SU-DHL-6 (cell line): ENCODE data around the gene ADGRE3.
A peak's percentile ranks its signal among the peaks of the same experiment; 100 is the strongest.

Experiments used
- H2AFZ ChIP-seq: fragments of 200-600 bp; sonication (generic); 2 replicates; pipeline ENCODE4 v1.6.1; 2014; ENCODE audit warnings: low read depth, mild to moderate bottlenecking, moderate library complexity, mixed read lengths, antibody characterized with exemption, low read length; ENCODE audit not compliant: severe bottlenecking
- H3F3A ChIP-seq: fragments of 200-600 bp; shearing (Covaris generic); 2 replicates; pipeline ENCODE4 v1.6.0; 2016; ENCODE audit warnings: antibody characterized with exemption, mild to moderate bottlenecking; ENCODE audit not compliant: insufficient read depth
- H3K27ac ChIP-seq: fragments of 200-600 bp; sonication (generic); 2 replicates; pipeline ENCODE4 v1.5.1; 2016; ENCODE audit warnings: low read depth, mild to moderate bottlenecking, low read length, moderate library complexity, mixed read lengths
- H3K27me3 ChIP-seq: fragments of 200-600 bp; sonication (generic), shearing (Covaris generic); 2 replicates; pipeline ENCODE4 v1.6.0; 2014; ENCODE audit warnings: mild to moderate bottlenecking, low read length
- H3K36me3 ChIP-seq: fragments of 200-600 bp; sonication (generic); 2 replicates; pipeline ENCODE4 v1.6.1; 2014; ENCODE audit warnings: mild to moderate bottlenecking, low read length, mixed read lengths
- H3K4me2 ChIP-seq: fragments of 300-600, 200-600 bp; shearing (Covaris generic), sonication (generic); 2 replicates; pipeline ENCODE4 v1.6.0; 2014; ENCODE audit warnings: low read length, low read depth, mild to moderate bottlenecking; ENCODE audit not compliant: poor library complexity, severe bottlenecking
- H3K4me3 ChIP-seq: fragments of 200-600 bp; sonication (generic); 2 replicates; pipeline ENCODE4 v1.5.1; 2014; ENCODE audit warnings: antibody characterized with exemption, low read length, mild to moderate bottlenecking, mixed read lengths; ENCODE audit not compliant: insufficient read depth, poor library complexity, severe bottlenecking
- H3K79me2 ChIP-seq: fragments of 200-600 bp; sonication (generic); 2 replicates; pipeline ENCODE4 v1.6.1; 2014; ENCODE audit warnings: mild to moderate bottlenecking, low read length, moderate library complexity; ENCODE audit not compliant: insufficient read depth
- H3K9ac ChIP-seq: fragments of 200-600 bp; sonication (generic); 2 replicates; pipeline ENCODE4 v1.7.0; 2014; ENCODE audit warnings: mild to moderate bottlenecking, low read length
- H3K9me2 ChIP-seq: fragments of 200-600 bp; sonication (generic); replicated peaks from 2 replicates; pipeline ENCODE4 v1.6.1; 2014; ENCODE audit warnings: low read length; ENCODE audit not compliant: insufficient read depth
- H3K9me3 ChIP-seq: fragments of 200-600 bp; sonication (generic); 2 replicates; pipeline ENCODE4 v1.6.1; 2014; ENCODE audit warnings: low read length, mixed read lengths; ENCODE audit not compliant: insufficient read depth
- H4K20me1 ChIP-seq: fragments of 200-600 bp; sonication (generic); 2 replicates; pipeline ENCODE4 v1.6.1; 2014; ENCODE audit warnings: low read depth, mild to moderate bottlenecking, antibody characterized with exemption, low read length, moderate library complexity, mixed read lengths
- EZH2phosphoT487 ChIP-seq: fragments of 200-600 bp; sonication (generic), shearing (Covaris generic); conservative IDR thresholded peaks from 2 replicates; pipeline ENCODE4 v1.6.1; 2018; ENCODE audit warnings: mild to moderate bottlenecking, antibody characterized with exemption, low read length, moderate library complexity, mixed read lengths
- TF ChIP-seq, protein P1 (sequence below): fragments of 200-600 bp; sonication (generic); IDR thresholded peaks from one replicate; pipeline ENCODE4 v1.5.1; 2017; ENCODE audit warnings: antibody characterized with exemption, mild to moderate bottlenecking, low read length, moderate library complexity; ENCODE audit not compliant: insufficient read depth, poor library complexity, severe bottlenecking

The ADGRE3 gene

DNA sequence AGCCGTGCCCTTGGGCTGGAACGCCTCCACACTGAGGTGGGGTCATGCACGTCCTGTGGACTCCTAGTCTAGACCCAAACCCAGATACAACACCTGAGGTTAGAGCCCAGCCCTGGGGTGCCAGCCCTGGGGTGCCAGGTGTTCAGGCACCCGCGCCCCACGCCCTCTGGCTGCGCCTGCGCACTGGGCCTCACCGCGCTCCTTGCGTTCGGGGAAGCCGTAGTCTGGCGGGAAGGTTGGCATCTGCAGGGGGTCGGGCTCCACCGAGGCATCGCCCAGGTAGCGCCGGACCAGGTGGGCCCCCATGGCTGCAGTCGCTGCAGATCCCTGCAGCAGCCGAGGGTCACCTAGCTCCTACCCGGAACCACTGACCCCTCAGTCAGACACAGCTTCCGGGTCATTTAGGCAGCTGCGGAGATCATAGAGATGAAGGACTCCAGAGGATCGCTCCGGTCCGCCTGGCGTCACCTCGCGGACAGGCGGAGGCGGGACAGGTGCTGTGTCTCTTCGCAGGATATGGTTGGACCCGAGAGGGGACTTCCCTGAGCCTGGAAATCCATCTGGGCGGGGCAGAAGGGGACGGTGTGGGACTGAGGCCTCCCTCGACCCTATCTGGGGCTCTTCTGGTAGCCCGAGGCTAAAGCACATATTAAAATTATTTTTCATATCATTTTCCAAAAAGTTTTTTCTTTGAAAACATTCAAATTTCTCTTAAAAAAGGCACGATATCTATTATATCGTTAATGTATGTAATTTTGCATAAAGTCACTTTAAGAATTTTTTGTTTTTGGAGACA is 102.8 kb downstream of the ADGRE3 start, which contains the start of gene NDUFB7:
Gene NDUFB7, minus strand, starts transcription at position 372 of the 796 bp plus-strand sequence. Its CDS starts 66 bp downstream, at position 306.
- Histone ChIP-seq H2AFZ (peak within 1 kb of the TSS; percentile 88), H3K4me2 (peak within 1 kb of the TSS; percentile 79), H3F3A (peaks cover 10% of the 10 kb centered on the region; the same call in 1 of the 2 replicates), H3K9me3 (no peaks in the 10 kb centered on the region), H3K4me3 (peak within 1 kb of the TSS; percentile 93), H3K36me3 (no peaks in the 10 kb centered on the region), H3K27me3 (no peaks in the 10 kb centered on the region), H3K79me2 (peaks cover 20% of the 10 kb centered on the region), H3K9me2 (no peaks in the 10 kb centered on the region), H3K9ac (peak within 1 kb of the TSS; percentile 85), H4K20me1 (no peaks in the 10 kb centered on the region), H3K27ac (peak within 1 kb of the TSS; percentile 62)
- no peak for TF ChIP-seq EZH2phosphoT487
- TF ChIP-seq, protein P1, sequence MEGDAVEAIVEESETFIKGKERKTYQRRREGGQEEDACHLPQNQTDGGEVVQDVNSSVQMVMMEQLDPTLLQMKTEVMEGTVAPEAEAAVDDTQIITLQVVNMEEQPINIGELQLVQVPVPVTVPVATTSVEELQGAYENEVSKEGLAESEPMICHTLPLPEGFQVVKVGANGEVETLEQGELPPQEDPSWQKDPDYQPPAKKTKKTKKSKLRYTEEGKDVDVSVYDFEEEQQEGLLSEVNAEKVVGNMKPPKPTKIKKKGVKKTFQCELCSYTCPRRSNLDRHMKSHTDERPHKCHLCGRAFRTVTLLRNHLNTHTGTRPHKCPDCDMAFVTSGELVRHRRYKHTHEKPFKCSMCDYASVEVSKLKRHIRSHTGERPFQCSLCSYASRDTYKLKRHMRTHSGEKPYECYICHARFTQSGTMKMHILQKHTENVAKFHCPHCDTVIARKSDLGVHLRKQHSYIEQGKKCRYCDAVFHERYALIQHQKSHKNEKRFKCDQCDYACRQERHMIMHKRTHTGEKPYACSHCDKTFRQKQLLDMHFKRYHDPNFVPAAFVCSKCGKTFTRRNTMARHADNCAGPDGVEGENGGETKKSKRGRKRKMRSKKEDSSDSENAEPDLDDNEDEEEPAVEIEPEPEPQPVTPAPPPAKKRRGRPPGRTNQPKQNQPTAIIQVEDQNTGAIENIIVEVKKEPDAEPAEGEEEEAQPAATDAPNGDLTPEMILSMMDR = peak; percentile 74

DNA sequence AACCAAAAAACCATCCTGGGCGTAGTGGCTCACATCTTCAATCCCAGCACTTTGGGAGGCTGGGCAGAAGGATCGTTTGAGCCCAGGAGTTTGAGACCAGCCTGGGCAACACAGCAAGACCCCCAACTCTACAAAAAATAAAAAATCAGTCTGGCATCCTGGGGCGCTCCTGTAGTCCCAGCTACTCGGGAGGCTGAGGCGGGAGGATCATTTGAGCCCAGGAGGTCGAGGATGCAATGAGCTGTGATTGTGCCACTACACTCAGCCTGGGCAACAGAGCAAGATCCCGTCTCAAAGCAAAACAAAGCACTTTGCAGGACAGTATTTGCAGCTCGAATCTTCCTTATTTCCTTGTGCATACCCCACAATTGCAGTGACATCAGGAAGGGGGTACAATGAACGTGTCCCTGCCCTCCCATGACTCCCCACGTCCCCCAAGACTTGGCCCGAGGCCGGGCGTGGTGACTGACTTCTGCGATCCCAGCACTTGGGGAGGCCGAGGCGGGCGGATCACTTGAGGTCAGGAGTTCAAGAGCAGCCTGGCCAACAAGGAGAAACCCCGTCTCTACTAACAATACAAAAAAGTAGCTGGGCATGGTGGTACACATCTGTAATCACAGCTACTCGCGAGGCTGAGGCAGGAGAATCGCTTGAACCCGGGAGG is 103.6 kb downstream of the ADGRE3 start:
- peak overlapping the region; percentile 79 for H3K4me2 ChIP-seq
- H2AFZ ChIP-seq = no peak overlapping the region
- H3F3A ChIP-seq = peaks cover 10% of the 10 kb centered on the region; the same call in 1 of the 2 replicates
- TF ChIP-seq EZH2phosphoT487 = no peak
- TF ChIP-seq, protein P1 = no peak
- peak overlapping the region; percentile 85 for H3K9ac ChIP-seq
- no peaks in the 10 kb centered on the region for H3K36me3 ChIP-seq
- no peaks in the 10 kb centered on the region for H3K9me2 ChIP-seq
- peak overlapping the region; percentile 93 for H3K4me3 ChIP-seq
- H3K27me3 ChIP-seq = no peaks in the 10 kb centered on the region
- H3K79me2 ChIP-seq = peaks cover 20% of the 10 kb centered on the region
- H3K9me3 ChIP-seq = no peaks in the 10 kb centered on the region
- H3K27ac ChIP-seq = no peak overlapping the region
- H4K20me1 ChIP-seq = no peaks in the 10 kb centered on the region
